GM23338 (cell line): ENCODE results near the gene PRR23A. TPM values are rescaled to one million over a fixed set of nuclear protein-coding genes. Genes with fewer than 3 reads are reported as not detected.

Experiments used
- ATAC-seq: fragments of 200-7000 bp; cut with Tn5 transposase; 3 replicates; pipeline ENCODE4 v1.9.1; 2020
- DNase-seq: peaks from one replicate; pipeline ENCODE4 v3.0.0-alpha.2; 2015; ENCODE audit warnings: low spot score
- H2AFZ ChIP-seq: fragments of 200-600 bp; sonication (generic); 2 replicates; pipeline ENCODE4 v1.8.0; 2016; ENCODE audit warnings: antibody characterized with exemption, mild to moderate bottlenecking, moderate library complexity
- H3F3A ChIP-seq: fragments of 200-600 bp; sonication (generic); replicated peaks from 2 replicates; pipeline ENCODE4 v1.8.0; 2017; ENCODE audit warnings: antibody characterized with exemption, mixed run types, low read depth
- H3K27ac ChIP-seq: fragments of 200-600 bp; sonication (generic); 2 replicates; pipeline ENCODE4 v1.6.1; 2016; ENCODE audit warnings: low read depth
- H3K27me3 ChIP-seq: fragments of 200-600 bp; sonication (generic); 2 replicates; pipeline ENCODE4 v1.8.0; 2016; ENCODE audit warnings: mild to moderate bottlenecking, mixed run types, moderate library complexity; ENCODE audit not compliant: insufficient read depth
- H3K36me3 ChIP-seq: fragments of 200-600 bp; sonication (generic); 2 replicates; pipeline ENCODE4 v1.8.0; 2016; ENCODE audit warnings: mild to moderate bottlenecking; ENCODE audit not compliant: insufficient read depth
- H3K4me1 ChIP-seq: fragments of 200-600 bp; sonication (generic); 2 replicates; pipeline ENCODE4 v1.8.0; 2016; ENCODE audit warnings: mild to moderate bottlenecking, moderate library complexity; ENCODE audit not compliant: insufficient read depth
- H3K4me2 ChIP-seq: fragments of 200-600 bp; sonication (generic); 2 replicates; pipeline ENCODE4 v1.7.1; 2017; ENCODE audit warnings: mixed run types
- H3K4me3 ChIP-seq: fragments of 200-600 bp; sonication (generic); 2 replicates; pipeline ENCODE4 v1.6.1; 2016; ENCODE audit warnings: mixed run types
- H3K79me2 ChIP-seq: fragments of 200-600 bp; sonication (generic); replicated peaks from 2 replicates; pipeline ENCODE4 v1.8.0; 2017; ENCODE audit warnings: mild to moderate bottlenecking; ENCODE audit not compliant: insufficient read depth
- H3K9me2 ChIP-seq: fragments of 200-600 bp; sonication (generic); 2 replicates; pipeline ENCODE4 v1.8.0; 2017; ENCODE audit not compliant: insufficient read depth
- H4K20me1 ChIP-seq: fragments of 200-600 bp; sonication (generic); replicated peaks from 2 replicates; pipeline ENCODE4 v1.8.0; 2017; ENCODE audit warnings: mild to moderate bottlenecking; ENCODE audit not compliant: insufficient read depth
- H3K27ac Mint-ChIP-seq: 2 replicates; pipeline ENCODE4 v1.8.0; 2020; ENCODE audit warnings: inconsistent platforms, mild to moderate bottlenecking, moderate library complexity, mixed read lengths
- H3K27me3 Mint-ChIP-seq: 3 replicates; pipeline ENCODE4 v1.8.0; 2022; ENCODE audit warnings: low read depth, mild to moderate bottlenecking, moderate library complexity, mixed read lengths, inconsistent platforms; ENCODE audit not compliant: insufficient read depth, poor library complexity
- H3K36me3 Mint-ChIP-seq: 3 replicates; pipeline ENCODE4 v1.8.0; 2021; ENCODE audit warnings: low read depth, mild to moderate bottlenecking, inconsistent platforms, moderate library complexity, mixed read lengths
- H3K4me1 Mint-ChIP-seq: 3 replicates; pipeline ENCODE4 v1.8.0; 2020; ENCODE audit warnings: mild to moderate bottlenecking, inconsistent platforms, mixed read lengths
- H3K4me3 Mint-ChIP-seq: 3 replicates; pipeline ENCODE4 v1.8.0; 2021; ENCODE audit warnings: moderate library complexity, mild to moderate bottlenecking, inconsistent platforms, mixed read lengths
- H3K9me3 Mint-ChIP-seq: 3 replicates; pipeline ENCODE4 v1.8.0; 2020; ENCODE audit warnings: moderate library complexity, mild to moderate bottlenecking, inconsistent platforms, mixed read lengths
- CREB1 ChIP-seq: fragments of 250-450 bp; sonication (Bioruptor Pico); IDR thresholded peaks from 2 replicates; pipeline ENCODE4 v1.5.0; 2020; ENCODE audit warnings: low read depth, mild to moderate bottlenecking, moderate library complexity
- EZH2phosphoT487 ChIP-seq: fragments of 200-600 bp; sonication (generic); IDR thresholded peaks from one replicate; pipeline ENCODE4 v1.8.1; 2018; ENCODE audit warnings: antibody characterized with exemption; ENCODE audit not compliant: unreplicated experiment
- JUNB ChIP-seq: IDR thresholded peaks from one replicate; pipeline ENCODE4 v1.6.1; 2016; ENCODE audit warnings: antibody characterized with exemption; ENCODE audit not compliant: unreplicated experiment
- POLR2AphosphoS5 ChIP-seq: IDR thresholded peaks from 2 replicates; pipeline ENCODE4 v1.6.1; 2016; ENCODE audit warnings: antibody characterized with exemption, low read depth
- STAT1 ChIP-seq: IDR thresholded peaks from one replicate; pipeline ENCODE4 v1.6.1; 2016; ENCODE audit warnings: antibody characterized with exemption; ENCODE audit not compliant: unreplicated experiment
- ZNF114 ChIP-seq: fragments of 250-450 bp; sonication (Bioruptor Pico); IDR thresholded peaks from 2 replicates; pipeline ENCODE4 v1.5.0; 2020; ENCODE audit warnings: mild to moderate bottlenecking, moderate library complexity
- ZNF331 ChIP-seq: fragments of 250-450 bp; sonication (Bioruptor Pico); IDR thresholded peaks from 2 replicates; pipeline ENCODE4 v1.5.0; 2020; ENCODE audit warnings: low read depth, mild to moderate bottlenecking, moderate library complexity
- polyA plus RNA-seq: library from polyadenylated mRNA; unstranded; fragments of >200 nt; fragmentation: Nextera tagmentation; extraction: Ambion mirVana; gene quantifications from 2 replicates; pipeline ENCODE4 v1.2.1, GENCODE V29; 2016
- total RNA-seq: library from RNA; depleted of rRNA; stranded (reverse); fragments of >200 nt; shearing (Covaris generic); gene quantifications from 2 replicates; pipeline ENCODE4 v1.2.3, GENCODE V29; 2014
- TF ChIP-seq, protein P1 (sequence below): IDR thresholded peaks from one replicate; pipeline ENCODE4 v1.6.1; 2018; ENCODE audit warnings: antibody characterized with exemption; ENCODE audit not compliant: unreplicated experiment
- TF ChIP-seq, protein P2 (sequence below): IDR thresholded peaks from 2 replicates; pipeline ENCODE4 v1.6.1; 2016; ENCODE audit warnings: antibody characterized with exemption
- TF ChIP-seq, protein P3 (sequence below): fragments of 250-450 bp; sonication (Bioruptor Pico); IDR thresholded peaks from 2 replicates; pipeline ENCODE4 v1.5.0; 2020; ENCODE audit warnings: mild to moderate bottlenecking, moderate library complexity
- TF ChIP-seq, protein P4 (sequence below), 2 experiments: fragments of 200-600 bp in 1 of 2; sonication (generic) in 1 of 2; conservative IDR thresholded peaks; 2 replicates each; pipeline versions ENCODE4 v1.5.1 to v1.6.1; 2016 to 2017; ENCODE audit warnings: antibody characterized with exemption in 2 of 2, low read depth in 2 of 2, mild to moderate bottlenecking in 2 of 2, moderate library complexity in 1 of 2

Gene PRR23A
- total and polyA plus RNA-seq, 2 experiments from 2014 or later = not detected

DNA sequence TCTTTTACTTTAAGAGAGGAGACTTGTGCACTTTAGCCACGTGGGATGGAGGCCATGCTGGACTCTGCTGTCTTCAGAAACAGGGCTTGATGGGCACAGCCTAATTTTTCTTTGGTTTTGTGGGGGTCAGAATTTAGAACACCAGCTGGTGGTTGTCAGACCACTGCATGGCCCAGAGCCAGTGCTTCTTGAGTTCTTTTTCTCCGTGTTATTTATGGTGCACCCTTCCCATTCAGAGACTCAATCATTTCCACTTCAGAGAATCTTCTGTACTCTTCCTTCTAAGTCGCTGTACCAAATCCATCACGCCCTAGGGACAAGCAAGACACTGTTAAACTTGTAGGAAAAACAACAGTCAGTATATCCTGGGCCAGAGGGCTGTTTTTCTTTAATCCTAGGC, 20.1 kb downstream of the PRR23A start:
- no peak overlapping the region for H3K4me3 ChIP-seq
- Mint-ChIP-seq H3K4me3 (no peak overlapping the region), H3K27ac (no peak overlapping the region), H3K4me1 (no peaks in the 10 kb centered on the region), H3K36me3 (no peaks in the 10 kb centered on the region), H3K9me3 (no peaks in the 10 kb centered on the region), H3K27me3 (peaks cover 3% of the 10 kb centered on the region)
- H4K20me1 ChIP-seq = no peaks in the 10 kb centered on the region
- H3K79me2 ChIP-seq = no peaks in the 10 kb centered on the region
- H3K4me2 ChIP-seq = no peak overlapping the region
- H3K27me3 ChIP-seq = no peaks in the 10 kb centered on the region
- DNase-seq (no peak), ATAC-seq (no peak)
- no peaks in the 10 kb centered on the region for H3K4me1 ChIP-seq
- no peak overlapping the region for H2AFZ ChIP-seq
- H3K27ac ChIP-seq = no peak overlapping the region
- H3F3A ChIP-seq = no peaks in the 10 kb centered on the region
- H3K9me2 ChIP-seq = no peaks in the 10 kb centered on the region
- TF ChIP-seq JUNB (no peak), EZH2phosphoT487 (no peak), CREB1 (CRISPR knock-in tag) (no peak), ZNF331 (CRISPR knock-in tag) (no peak), ZNF114 (no peak), STAT1 (no peak), POLR2AphosphoS5 (no peak)
- TF ChIP-seq, protein P1, sequence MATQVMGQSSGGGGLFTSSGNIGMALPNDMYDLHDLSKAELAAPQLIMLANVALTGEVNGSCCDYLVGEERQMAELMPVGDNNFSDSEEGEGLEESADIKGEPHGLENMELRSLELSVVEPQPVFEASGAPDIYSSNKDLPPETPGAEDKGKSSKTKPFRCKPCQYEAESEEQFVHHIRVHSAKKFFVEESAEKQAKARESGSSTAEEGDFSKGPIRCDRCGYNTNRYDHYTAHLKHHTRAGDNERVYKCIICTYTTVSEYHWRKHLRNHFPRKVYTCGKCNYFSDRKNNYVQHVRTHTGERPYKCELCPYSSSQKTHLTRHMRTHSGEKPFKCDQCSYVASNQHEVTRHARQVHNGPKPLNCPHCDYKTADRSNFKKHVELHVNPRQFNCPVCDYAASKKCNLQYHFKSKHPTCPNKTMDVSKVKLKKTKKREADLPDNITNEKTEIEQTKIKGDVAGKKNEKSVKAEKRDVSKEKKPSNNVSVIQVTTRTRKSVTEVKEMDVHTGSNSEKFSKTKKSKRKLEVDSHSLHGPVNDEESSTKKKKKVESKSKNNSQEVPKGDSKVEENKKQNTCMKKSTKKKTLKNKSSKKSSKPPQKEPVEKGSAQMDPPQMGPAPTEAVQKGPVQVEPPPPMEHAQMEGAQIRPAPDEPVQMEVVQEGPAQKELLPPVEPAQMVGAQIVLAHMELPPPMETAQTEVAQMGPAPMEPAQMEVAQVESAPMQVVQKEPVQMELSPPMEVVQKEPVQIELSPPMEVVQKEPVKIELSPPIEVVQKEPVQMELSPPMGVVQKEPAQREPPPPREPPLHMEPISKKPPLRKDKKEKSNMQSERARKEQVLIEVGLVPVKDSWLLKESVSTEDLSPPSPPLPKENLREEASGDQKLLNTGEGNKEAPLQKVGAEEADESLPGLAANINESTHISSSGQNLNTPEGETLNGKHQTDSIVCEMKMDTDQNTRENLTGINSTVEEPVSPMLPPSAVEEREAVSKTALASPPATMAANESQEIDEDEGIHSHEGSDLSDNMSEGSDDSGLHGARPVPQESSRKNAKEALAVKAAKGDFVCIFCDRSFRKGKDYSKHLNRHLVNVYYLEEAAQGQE = no peak
- TF ChIP-seq, protein P2, sequence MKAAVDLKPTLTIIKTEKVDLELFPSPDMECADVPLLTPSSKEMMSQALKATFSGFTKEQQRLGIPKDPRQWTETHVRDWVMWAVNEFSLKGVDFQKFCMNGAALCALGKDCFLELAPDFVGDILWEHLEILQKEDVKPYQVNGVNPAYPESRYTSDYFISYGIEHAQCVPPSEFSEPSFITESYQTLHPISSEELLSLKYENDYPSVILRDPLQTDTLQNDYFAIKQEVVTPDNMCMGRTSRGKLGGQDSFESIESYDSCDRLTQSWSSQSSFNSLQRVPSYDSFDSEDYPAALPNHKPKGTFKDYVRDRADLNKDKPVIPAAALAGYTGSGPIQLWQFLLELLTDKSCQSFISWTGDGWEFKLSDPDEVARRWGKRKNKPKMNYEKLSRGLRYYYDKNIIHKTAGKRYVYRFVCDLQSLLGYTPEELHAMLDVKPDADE = no peak
- TF ChIP-seq, protein P3, sequence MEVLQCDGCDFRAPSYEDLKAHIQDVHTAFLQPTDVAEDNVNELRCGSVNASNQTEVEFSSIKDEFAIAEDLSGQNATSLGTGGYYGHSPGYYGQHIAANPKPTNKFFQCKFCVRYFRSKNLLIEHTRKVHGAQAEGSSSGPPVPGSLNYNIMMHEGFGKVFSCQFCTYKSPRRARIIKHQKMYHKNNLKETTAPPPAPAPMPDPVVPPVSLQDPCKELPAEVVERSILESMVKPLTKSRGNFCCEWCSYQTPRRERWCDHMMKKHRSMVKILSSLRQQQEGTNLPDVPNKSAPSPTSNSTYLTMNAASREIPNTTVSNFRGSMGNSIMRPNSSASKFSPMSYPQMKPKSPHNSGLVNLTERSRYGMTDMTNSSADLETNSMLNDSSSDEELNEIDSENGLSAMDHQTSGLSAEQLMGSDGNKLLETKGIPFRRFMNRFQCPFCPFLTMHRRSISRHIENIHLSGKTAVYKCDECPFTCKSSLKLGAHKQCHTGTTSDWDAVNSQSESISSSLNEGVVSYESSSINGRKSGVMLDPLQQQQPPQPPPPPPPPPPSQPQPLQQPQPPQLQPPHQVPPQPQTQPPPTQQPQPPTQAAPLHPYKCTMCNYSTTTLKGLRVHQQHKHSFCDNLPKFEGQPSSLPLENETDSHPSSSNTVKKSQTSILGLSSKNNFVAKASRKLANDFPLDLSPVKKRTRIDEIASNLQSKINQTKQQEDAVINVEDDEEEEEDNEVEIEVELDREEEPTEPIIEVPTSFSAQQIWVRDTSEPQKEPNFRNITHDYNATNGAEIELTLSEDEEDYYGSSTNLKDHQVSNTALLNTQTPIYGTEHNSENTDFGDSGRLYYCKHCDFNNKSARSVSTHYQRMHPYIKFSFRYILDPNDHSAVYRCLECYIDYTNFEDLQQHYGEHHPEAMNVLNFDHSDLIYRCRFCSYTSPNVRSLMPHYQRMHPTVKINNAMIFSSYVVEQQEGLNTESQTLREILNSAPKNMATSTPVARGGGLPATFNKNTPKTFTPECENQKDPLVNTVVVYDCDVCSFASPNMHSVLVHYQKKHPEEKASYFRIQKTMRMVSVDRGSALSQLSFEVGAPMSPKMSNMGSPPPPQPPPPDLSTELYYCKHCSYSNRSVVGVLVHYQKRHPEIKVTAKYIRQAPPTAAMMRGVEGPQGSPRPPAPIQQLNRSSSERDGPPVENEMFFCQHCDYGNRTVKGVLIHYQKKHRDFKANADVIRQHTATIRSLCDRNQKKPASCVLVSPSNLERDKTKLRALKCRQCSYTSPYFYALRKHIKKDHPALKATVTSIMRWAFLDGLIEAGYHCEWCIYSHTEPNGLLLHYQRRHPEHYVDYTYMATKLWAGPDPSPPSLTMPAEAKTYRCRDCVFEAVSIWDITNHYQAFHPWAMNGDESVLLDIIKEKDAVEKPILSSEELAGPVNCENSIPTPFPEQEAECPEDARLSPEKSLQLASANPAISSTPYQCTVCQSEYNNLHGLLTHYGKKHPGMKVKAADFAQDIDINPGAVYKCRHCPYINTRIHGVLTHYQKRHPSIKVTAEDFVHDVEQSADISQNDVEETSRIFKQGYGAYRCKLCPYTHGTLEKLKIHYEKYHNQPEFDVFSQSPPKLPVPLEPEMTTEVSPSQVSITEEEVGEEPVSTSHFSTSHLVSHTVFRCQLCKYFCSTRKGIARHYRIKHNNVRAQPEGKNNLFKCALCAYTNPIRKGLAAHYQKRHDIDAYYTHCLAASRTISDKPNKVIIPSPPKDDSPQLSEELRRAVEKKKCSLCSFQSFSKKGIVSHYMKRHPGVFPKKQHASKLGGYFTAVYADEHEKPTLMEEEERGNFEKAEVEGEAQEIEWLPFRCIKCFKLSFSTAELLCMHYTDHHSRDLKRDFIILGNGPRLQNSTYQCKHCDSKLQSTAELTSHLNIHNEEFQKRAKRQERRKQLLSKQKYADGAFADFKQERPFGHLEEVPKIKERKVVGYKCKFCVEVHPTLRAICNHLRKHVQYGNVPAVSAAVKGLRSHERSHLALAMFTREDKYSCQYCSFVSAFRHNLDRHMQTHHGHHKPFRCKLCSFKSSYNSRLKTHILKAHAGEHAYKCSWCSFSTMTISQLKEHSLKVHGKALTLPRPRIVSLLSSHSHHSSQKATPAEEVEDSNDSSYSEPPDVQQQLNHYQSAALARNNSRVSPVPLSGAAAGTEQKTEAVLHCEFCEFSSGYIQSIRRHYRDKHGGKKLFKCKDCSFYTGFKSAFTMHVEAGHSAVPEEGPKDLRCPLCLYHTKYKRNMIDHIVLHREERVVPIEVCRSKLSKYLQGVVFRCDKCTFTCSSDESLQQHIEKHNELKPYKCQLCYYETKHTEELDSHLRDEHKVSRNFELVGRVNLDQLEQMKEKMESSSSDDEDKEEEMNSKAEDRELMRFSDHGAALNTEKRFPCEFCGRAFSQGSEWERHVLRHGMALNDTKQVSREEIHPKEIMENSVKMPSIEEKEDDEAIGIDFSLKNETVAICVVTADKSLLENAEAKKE (CRISPR knock-in tag) = no peak
- TF ChIP-seq, protein P4, sequence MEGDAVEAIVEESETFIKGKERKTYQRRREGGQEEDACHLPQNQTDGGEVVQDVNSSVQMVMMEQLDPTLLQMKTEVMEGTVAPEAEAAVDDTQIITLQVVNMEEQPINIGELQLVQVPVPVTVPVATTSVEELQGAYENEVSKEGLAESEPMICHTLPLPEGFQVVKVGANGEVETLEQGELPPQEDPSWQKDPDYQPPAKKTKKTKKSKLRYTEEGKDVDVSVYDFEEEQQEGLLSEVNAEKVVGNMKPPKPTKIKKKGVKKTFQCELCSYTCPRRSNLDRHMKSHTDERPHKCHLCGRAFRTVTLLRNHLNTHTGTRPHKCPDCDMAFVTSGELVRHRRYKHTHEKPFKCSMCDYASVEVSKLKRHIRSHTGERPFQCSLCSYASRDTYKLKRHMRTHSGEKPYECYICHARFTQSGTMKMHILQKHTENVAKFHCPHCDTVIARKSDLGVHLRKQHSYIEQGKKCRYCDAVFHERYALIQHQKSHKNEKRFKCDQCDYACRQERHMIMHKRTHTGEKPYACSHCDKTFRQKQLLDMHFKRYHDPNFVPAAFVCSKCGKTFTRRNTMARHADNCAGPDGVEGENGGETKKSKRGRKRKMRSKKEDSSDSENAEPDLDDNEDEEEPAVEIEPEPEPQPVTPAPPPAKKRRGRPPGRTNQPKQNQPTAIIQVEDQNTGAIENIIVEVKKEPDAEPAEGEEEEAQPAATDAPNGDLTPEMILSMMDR (conservative IDR thresholded peaks at IDR 0.05; ENCODE audit: low read depth in 2 of 2) = no peak
- no peaks in the 10 kb centered on the region for H3K36me3 ChIP-seq
